ENCODE results near the gene CDC6. TPM values are rescaled to one million over a fixed set of nuclear protein-coding genes. Genes with fewer than 3 reads are reported as not detected.

Gene CDC6
- total RNA-seq, 4 donors from 2014 or later, result 0.54 to 2.2 (median 1.2) TPM; not detected in 1

DNA sequence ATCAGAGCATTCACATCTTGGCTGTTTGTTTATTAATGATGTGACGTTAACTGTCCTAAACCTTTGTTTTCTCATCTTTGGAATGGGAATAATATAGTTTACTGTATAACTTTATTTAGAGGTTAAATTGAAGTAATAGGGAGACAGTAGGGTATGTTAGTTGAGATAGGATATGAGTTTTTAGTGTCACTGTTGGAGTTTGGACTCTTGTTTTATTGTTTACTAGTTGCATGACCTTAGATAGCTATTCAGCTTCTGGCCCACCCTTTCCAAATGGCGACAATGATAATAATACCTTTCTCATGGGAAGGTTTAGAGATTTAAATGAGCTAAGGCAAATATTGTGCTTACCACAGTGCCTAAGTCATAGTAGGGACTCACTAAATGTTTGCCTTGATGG lies 28.2 kb upstream of the CDC6 start:
- TF ChIP-seq EP300 (IDR thresholded peaks at IDR 0.05) (no peak), POLR2A (IDR thresholded peaks at IDR 0.05) (no peak), POLR2AphosphoS5 (IDR thresholded peaks at IDR 0.05) (no peak)
- TF ChIP-seq, protein P1, sequence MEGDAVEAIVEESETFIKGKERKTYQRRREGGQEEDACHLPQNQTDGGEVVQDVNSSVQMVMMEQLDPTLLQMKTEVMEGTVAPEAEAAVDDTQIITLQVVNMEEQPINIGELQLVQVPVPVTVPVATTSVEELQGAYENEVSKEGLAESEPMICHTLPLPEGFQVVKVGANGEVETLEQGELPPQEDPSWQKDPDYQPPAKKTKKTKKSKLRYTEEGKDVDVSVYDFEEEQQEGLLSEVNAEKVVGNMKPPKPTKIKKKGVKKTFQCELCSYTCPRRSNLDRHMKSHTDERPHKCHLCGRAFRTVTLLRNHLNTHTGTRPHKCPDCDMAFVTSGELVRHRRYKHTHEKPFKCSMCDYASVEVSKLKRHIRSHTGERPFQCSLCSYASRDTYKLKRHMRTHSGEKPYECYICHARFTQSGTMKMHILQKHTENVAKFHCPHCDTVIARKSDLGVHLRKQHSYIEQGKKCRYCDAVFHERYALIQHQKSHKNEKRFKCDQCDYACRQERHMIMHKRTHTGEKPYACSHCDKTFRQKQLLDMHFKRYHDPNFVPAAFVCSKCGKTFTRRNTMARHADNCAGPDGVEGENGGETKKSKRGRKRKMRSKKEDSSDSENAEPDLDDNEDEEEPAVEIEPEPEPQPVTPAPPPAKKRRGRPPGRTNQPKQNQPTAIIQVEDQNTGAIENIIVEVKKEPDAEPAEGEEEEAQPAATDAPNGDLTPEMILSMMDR (IDR thresholded peaks at IDR 0.05), result no peak
- 89 to 91% methylated on average over 2 of the region's 2 CpGs for WGBS, 2 donors (ENCODE audit: low coverage in 1 of 2)

DNA sequence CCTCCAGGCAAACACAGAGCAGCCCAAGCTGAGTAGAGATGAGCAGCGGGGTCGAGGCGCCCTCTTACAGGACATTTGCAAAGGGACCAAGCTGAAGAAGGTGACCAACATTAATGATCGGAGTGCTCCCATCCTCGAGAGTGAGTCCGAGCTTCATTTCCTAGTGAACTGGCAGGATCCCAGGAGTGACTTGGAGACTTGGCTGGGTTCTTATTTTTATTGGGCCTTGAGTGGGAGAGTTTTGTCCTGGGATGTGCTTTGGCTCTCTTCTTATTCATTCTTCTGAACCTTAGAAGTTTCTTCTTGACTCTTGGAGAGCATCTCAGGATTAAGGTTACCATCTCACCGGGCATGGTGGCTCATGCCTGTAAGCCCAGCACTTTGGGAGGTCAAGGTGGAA lies 27.2 kb upstream of the CDC6 start:
- Histone ChIP-seq H3K27me3 (no peaks in the 10 kb centered on the region), H3K9me3 (no peaks in the 10 kb centered on the region), H3K36me3 (peaks cover 0 to 93% of the 10 kb centered on the region in 2 donors), H3K27ac (no peak overlapping the region), H3K4me3 (no peak overlapping the region), H3K4me1 (no peaks in the 10 kb centered on the region)
- no peak for ATAC-seq
- 100% methylated on average over 1 of the region's 7 CpGs; no CpG with 5 or more reads in 1 of the 2 donors for WGBS, 2 donors (ENCODE audit: low coverage in 1 of 2)
- TF ChIP-seq, protein P1 (IDR thresholded peaks at IDR 0.05), result no peak
- TF ChIP-seq EP300 (IDR thresholded peaks at IDR 0.05) (no peak), POLR2AphosphoS5 (IDR thresholded peaks at IDR 0.05) (no peak), POLR2A (IDR thresholded peaks at IDR 0.05) (no peak)

More for the DNA sequence above, 28.2 kb upstream of the CDC6 start:
- no peaks in the 10 kb centered on the region for H3K27me3 ChIP-seq
- no peaks in the 10 kb centered on the region for H3K9me3 ChIP-seq
- peaks cover 0 to 82% of the 10 kb centered on the region in 2 donors for H3K36me3 ChIP-seq
- no peak overlapping the region for H3K27ac ChIP-seq
- no peak overlapping the region for H3K4me3 ChIP-seq
- no peak for ATAC-seq
- H3K4me1 ChIP-seq, result no peaks in the 10 kb centered on the region

DNA sequence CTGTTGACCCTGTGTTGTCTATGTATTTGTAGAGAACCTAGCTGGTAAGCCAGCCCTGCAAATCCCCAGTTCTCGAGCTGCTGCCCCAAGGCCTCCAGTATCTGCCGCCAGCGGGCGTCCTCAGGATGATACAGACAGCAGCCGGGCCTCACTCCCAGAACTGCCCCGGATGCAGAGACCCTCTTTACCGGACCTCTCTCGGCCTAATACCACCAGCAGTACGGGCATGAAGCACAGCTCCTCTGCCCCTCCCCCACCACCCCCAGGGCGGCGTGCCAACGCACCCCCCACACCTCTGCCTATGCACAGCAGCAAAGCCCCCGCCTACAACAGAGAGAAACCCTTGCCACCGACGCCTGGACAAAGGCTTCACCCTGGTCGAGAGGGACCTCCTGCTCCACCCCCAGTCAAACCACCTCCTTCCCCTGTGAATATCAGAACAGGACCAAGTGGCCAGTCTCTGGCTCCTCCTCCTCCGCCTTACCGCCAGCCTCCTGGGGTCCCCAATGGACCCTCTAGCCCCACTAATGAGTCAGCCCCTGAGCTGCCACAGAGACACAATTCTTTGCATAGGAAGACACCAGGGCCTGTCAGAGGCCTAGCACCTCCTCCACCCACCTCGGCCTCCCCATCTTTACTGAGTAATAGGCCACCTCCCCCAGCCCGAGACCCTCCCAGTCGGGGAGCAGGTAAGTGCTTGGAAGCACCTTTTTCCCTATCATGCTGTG lies 23.1 kb upstream of the CDC6 start:
- no peaks in the 10 kb centered on the region for H3K27me3 ChIP-seq
- no peaks in the 10 kb centered on the region for H3K4me1 ChIP-seq
- 76 to 88% methylated on average over 6 to 7 of the region's 21 CpGs for WGBS, 2 donors (ENCODE audit: low coverage in 1 of 2)
- no peak overlapping the region for H3K4me3 ChIP-seq
- no peak for ATAC-seq
- peaks cover 0 to 97% of the 10 kb centered on the region in 2 donors for H3K36me3 ChIP-seq
- H3K9me3 ChIP-seq, result no peaks in the 10 kb centered on the region
- no peak for TF ChIP-seq POLR2A (IDR thresholded peaks at IDR 0.05)
- no peak for TF ChIP-seq POLR2AphosphoS5 (IDR thresholded peaks at IDR 0.05)
- TF ChIP-seq EP300 (IDR thresholded peaks at IDR 0.05), result no peak
- H3K27ac ChIP-seq, result no peak overlapping the region

DNA sequence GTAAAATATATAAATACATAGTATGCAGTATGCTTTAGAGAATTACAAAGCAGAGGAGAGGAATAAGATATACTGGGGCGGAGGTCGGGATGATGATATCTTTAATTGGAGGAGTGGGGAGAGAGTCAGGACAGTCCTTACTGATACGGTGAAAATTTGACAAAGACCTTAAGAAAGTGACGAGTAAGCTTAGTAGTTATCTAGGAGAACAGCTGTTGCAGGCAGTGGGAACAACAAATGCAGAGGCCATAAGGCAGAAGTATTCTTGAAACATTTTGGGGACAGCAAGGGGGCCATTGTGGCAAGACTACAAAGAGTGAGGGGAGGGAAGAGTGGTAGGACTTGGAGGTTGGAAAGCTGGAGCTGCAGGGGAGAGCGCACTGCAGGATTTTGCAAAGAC lies 22.3 kb upstream of the CDC6 start:
- H3K9me3 ChIP-seq, result no peaks in the 10 kb centered on the region
- TF ChIP-seq POLR2A (IDR thresholded peaks at IDR 0.05), result no peak
- TF ChIP-seq POLR2AphosphoS5 (IDR thresholded peaks at IDR 0.05), result no peak
- TF ChIP-seq, protein P1 (IDR thresholded peaks at IDR 0.05), result no peak
- TF ChIP-seq EP300 (IDR thresholded peaks at IDR 0.05), result no peak
- WGBS, 2 donors (ENCODE audit: low coverage in 1 of 2), result 83 to 86% methylated on average over 3 to 5 of the region's 5 CpGs
- no peaks in the 10 kb centered on the region for H3K4me1 ChIP-seq
- H3K27me3 ChIP-seq, result no peaks in the 10 kb centered on the region
- H3K4me3 ChIP-seq, result no peak overlapping the region
- no peak for ATAC-seq
- H3K36me3 ChIP-seq, result peaks cover 0 to 96% of the 10 kb centered on the region in 2 donors
- no peak overlapping the region for H3K27ac ChIP-seq

DNA sequence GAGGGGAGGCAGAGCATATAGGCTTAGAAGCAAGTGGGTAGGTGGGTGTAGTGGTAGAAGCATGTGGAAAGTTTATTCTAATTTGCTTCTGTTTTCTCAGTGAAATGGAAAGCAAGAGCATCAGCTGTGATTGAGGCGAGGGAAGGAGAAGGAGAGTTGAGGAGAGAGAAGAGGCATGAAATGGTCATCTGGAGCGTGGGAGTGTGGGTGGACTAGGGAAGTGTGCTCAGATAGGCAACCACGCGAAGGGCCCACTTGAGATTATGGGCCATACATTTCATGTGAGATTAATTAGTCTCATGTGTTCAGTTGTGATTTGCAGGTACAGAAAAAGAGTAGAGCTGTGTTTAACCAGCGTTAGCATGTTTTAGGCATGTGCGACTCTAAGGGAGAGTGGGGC lies 20.8 kb upstream of the CDC6 start:
- no peak for ATAC-seq
- WGBS, 2 donors (ENCODE audit: low coverage in 1 of 2), result 93 to 95% methylated on average over 6 of the region's 6 CpGs
- Histone ChIP-seq H3K4me3 (no peak overlapping the region), H3K36me3 (peaks cover 0 to 96% of the 10 kb centered on the region in 2 donors), H3K9me3 (no peaks in the 10 kb centered on the region), H3K27me3 (no peaks in the 10 kb centered on the region), H3K4me1 (no peaks in the 10 kb centered on the region), H3K27ac (no peak overlapping the region)
- TF ChIP-seq POLR2A (IDR thresholded peaks at IDR 0.05) (no peak), EP300 (IDR thresholded peaks at IDR 0.05) (no peak), POLR2AphosphoS5 (IDR thresholded peaks at IDR 0.05) (no peak)
- TF ChIP-seq, protein P1 (IDR thresholded peaks at IDR 0.05), result no peak

All from gastroesophageal sphincter (tissue), 4 donors.